Measurements from ENCODE around the gene PNPLA2.

Gene PNPLA2, protein sequence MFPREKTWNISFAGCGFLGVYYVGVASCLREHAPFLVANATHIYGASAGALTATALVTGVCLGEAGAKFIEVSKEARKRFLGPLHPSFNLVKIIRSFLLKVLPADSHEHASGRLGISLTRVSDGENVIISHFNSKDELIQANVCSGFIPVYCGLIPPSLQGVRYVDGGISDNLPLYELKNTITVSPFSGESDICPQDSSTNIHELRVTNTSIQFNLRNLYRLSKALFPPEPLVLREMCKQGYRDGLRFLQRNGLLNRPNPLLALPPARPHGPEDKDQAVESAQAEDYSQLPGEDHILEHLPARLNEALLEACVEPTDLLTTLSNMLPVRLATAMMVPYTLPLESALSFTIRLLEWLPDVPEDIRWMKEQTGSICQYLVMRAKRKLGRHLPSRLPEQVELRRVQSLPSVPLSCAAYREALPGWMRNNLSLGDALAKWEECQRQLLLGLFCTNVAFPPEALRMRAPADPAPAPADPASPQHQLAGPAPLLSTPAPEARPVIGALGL

DNA sequence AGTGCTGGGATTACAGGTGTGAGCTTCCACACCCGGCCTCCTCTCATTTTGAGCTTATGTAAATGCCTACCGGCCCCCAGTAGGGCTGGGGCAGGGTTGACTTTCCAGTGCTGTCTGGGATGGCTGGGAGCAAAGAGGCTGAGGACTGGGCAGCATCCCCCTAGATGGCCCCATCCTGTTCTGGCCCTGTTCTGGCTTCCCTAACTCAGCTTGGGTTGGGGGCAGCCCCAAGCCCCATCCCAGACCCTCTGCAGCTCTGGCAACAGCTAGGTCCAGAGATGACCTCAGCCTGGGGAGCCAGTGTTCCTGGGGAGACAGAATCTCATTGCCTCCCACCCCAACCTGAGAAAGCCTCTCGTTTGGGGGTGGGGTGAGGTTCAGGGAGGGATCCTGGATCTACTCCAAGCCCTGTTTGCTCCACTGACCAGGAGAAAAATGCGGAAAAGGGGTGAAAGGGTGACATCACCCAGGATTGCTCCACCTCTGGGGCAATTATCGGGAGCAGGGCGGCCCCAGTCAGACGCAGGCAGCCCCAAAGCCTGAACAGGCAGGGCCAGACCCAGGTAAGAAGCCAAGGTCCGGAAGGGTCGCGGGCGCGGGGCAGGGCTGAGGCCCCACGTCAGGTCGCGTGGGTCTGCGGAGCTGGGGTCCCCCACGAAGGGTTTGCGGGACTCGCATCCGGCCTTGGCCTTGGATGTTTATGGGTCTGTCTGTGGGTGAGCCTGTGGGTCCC lies at the start of gene PNPLA2:
Gene PNPLA2, plus strand, starts transcription at position 519 of the 733 bp plus-strand sequence. CDS start 805 bp downstream, outside the sequence.
- no peak for DNase-seq (ENCODE audit: low read depth in 2 of 2)

DNA sequence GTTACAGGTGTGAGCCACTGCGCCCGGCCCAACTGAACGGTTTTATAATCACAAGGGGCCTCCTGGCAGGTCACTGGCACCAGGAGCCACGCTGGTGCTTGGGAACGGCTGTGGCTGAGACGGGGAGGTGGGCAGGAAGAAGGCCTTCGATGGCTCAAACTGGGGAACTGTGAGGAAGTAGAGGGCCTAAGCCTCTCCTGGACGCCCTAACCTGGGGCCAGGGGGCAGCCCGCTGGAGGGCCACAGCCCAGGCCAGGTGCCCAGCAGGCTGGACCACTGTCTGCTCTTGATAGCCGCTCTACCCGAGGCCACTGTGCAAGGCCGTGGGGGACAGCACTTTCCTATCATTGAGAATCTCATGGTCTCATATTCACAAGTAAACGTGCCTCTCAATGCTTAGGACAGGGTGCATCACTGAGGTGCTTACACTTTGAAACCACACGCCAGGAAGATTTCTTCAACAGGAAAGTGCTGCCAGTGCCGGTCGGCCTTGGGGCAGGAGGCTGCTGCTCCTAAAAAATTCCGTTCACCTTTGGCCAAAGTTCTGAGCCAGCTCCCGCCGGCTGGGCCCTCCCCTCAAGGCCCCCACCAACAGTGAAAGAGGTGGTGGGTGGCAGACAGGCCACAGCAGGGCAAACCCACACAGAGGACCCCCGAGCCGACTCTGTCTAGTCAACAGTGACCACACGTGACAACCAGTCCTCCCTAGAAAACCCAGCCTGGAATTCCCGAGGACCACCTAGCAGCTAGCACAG lies 48.6 kb upstream of the PNPLA2 start:
- no peak for DNase-seq (ENCODE audit: low read depth in 2 of 2)

DNA sequence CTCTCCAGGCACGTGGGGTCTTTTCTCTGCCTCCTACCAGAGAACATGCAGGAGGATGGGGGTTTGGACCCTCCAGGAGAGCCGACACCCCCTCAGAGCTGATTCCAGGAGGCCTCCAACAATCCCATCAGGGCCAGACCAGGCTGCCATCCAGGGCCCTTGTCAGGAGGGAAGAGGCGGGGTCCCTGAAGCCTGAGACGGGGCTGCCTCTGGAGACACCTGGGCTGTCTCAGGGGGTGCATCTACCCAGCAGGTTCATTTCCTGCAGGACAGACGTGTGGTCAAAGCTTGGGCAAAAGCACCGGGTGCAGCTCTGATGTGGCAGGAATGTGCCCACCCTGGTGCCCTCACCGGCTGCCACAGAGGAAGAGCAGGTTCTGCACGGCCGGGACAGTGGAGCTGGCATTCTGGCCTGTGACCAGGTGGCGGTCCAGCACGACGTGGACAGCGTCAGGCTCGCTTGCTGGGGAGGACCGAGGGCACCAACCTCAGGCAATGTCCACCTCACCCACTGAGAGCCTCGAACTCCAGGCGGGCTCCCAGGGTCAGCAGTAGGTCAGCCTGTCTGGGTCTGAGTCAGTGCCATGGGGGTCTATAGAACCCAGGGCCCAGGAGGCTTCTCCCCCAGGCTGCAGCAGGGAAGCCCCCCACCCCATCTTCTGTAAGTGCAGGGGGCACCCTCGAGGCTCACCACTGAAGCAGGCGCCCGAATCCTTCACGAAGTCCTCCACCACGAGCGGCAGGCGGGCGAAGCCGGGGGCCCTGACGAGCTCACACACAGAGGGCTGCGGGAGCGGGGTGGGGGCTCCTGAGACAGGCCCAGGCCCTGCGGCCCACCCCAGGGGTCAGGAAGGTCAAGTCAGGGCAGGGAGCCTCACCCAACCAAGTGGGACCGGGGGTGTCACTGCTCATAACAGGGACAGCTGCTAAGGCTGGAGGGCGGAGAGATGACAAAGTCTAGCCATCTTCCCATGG lies 47.8 kb upstream of the PNPLA2 start:
- no peak for DNase-seq (ENCODE audit: low read depth in 2 of 2)

DNA sequence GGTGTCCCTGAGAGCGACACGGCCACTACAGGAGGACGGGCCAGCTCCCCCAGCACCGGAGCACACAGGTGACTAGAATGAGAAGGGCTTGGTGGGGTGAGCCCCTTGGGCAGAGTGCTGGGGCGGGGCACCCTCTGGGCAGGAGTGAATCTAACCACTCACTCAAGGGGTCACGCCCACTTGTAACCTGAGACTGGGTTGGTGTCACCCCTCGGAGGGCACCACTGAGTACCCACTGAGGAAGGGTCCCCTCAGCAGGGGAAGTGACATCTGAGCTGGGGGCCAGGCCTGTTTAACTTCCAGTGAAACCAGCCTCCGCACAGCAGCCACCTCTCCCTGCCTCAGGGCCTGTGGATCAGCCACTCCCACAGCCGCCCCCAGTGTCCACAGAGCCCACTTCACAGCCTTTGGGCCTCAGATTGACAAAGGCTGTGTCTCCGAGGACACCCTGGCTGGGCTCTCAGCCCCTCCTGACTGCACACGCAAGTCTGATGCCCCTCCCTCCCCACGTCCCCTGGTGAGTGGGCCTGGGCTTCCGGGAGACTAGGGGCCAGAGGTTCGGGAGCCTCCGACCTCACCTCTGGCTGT lies 47.0 kb upstream of the PNPLA2 start:
- no peak for DNase-seq (ENCODE audit: low read depth in 2 of 2)

DNA sequence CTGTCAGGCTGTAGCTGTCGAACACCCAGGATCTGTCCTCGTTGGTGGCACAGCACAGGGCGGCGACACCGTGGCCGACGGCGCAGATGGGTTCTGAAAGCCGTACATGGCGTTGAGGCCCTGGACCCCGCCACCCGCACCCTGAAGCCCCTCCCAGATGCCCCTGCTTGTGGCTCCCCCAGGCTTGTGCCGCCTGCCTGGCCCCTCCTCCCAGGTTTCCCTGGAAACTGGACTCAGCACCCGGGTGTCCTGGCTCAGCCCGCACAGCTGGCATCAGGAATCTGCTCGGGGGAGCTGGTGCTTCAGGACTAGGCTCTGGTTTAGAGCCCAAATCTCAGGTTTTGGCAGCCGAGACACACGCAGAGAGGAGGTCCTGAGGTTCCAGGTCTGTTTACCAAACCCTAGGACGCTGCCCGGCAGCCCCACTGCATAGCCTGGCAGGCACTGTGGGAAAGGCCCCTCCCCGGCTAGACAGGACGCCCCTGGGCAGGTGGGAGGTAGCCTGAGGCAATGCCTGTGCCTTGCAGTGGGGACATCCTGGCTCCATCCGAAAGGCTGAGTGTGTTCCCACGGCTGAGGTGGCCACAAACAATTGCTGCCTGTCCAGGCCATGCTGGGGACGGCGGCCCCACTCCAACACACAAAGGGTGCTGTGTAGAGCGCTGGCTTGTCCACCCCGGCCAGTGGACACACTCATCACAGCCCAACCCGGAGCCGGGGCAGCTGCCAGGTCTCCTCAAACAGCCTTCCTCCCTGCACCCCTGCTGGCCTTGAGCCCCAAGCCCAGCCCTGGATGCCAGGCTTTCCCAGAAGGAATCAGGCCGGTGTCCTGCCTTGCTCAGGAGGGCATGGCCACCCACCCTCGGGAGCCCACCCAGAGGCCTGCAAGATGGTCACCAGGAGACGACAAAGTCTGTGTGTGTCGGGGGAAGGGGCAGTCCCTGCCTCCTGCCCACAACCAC lies 46.0 kb upstream of the PNPLA2 start:
- no peak for DNase-seq (ENCODE audit: low read depth in 2 of 2)

DNA sequence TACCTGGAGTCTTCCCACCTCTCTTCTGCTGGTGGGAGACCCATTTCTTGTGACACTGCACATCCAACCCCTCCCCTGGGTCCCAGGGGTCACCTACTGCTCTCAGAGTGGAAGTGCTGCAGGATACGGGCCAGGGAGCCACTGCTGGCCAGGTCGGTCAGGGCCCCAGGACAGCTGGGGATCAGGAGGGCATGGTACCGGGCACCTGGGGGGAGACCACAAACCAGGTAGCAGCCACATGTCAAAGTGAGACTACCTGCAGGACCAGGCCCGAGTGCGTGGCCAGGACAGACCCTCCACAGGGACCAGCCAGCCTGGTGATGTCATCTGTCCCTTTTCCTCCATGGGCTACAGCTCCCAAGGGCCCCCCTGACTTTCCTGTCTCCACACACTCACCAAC lies 45.3 kb upstream of the PNPLA2 start:
- no peak for DNase-seq (ENCODE audit: low read depth in 2 of 2)

DNA sequence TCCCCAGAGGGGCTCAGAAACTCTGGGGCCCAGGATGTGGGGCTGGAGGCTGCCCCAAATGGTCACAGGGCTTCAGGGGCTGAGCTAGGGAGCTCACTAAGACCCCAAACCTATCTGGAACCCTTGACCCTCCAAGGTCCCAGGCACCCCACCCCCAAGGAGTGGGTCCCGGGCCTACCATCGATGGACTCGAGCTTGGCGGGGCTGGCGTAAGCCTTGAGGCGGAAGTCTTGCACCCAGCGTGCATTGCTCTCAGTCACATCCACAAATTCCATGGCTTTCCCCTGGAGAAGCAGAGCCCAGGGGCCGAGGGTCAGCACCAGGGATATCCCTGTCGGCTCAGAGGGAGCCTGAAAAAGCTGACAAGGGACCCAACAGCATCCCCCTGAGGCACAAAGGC lies 44.9 kb upstream of the PNPLA2 start:
- no peak for DNase-seq (ENCODE audit: low read depth in 2 of 2)

DNA sequence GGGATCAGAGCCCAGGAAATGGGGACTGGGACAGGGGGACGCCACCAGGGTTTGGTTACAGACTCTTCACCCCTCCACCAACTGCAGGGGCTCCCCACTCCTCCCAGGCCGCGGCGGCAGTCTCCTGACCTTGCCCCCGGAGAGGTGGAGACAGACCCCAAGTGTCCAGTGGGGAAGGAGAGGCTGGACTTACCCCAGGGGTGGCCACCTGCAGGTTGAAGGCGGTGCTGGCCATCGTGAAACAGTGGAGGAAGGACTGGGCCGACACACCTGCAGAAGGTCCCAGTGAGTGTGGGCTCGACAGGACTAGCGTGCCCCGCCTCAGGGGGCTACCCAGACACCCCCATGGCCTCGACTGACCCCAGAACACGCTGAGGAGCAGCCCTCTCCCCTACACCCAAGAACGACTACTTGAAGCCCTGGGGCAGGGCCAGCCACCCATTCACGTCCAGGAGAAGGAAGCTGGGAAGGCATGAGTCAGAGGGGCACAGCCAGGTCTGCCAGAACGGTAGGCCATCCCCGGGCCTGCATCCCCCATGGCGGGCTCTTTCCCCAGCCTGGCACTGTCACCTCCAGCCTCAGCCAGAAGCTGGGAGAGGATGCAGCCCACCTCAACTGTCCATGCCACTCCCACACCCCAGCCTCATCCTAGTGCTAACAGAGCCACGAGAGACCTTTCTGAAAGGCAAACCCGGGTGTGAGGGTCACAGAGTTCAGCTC lies 43.7 kb upstream of the PNPLA2 start:
- DNase-seq (ENCODE audit: low read depth in 2 of 2): no peak

DNA sequence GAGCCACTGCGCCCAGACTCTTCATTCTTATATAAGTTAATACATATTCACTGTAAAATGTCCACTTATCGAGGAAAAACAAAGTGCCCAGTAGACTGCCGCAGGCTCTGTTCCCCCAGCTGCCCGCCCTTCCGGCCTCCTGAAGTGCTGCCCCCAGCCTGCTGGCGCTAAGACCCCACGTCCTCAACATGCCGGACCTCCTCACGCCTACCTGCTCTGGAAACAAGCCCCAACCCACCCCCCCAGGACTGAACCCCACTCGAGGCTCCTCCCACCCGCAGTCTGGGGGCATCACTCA lies 42.5 kb upstream of the PNPLA2 start:
- no peak for DNase-seq (ENCODE audit: low read depth in 2 of 2)

DNA sequence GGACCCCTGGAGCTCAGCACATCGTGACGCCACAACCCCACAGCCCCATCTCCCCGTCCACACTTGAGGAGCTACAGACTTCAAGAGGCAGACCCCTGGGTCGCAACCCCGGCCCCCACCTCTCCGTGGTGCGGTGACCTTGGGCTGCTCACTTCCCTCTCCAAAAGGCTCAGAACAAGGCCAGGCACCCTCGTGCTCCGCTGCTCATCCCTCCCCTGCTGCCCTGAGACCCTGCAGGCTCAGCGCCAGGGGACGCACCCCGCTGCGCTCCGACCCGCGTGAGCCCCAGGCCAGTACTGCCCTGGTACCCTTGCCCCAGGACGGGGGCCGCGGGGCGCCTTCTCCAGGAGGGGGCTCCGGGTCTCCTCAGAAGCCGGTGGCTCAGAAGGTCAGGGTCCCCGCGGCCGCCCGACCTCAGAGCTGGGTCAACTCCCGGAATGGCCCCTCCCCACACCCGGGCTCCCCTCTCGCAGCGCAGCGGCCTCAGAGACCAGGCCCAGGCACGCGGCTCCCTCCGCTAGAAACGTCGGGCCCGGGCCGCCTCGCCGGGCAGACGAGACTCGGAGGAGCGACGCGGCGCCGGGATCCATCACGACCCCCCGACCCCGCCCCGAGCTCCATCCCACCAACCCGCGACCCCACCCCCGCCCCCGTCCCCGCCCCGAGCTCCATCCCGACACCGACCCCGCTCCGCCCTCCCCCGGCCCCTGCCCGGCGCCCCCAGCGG lies 42.0 kb upstream of the PNPLA2 start:
- peak in 1 of 2 donors; percentile 37 for DNase-seq (ENCODE audit: low read depth in 2 of 2)

DNA sequence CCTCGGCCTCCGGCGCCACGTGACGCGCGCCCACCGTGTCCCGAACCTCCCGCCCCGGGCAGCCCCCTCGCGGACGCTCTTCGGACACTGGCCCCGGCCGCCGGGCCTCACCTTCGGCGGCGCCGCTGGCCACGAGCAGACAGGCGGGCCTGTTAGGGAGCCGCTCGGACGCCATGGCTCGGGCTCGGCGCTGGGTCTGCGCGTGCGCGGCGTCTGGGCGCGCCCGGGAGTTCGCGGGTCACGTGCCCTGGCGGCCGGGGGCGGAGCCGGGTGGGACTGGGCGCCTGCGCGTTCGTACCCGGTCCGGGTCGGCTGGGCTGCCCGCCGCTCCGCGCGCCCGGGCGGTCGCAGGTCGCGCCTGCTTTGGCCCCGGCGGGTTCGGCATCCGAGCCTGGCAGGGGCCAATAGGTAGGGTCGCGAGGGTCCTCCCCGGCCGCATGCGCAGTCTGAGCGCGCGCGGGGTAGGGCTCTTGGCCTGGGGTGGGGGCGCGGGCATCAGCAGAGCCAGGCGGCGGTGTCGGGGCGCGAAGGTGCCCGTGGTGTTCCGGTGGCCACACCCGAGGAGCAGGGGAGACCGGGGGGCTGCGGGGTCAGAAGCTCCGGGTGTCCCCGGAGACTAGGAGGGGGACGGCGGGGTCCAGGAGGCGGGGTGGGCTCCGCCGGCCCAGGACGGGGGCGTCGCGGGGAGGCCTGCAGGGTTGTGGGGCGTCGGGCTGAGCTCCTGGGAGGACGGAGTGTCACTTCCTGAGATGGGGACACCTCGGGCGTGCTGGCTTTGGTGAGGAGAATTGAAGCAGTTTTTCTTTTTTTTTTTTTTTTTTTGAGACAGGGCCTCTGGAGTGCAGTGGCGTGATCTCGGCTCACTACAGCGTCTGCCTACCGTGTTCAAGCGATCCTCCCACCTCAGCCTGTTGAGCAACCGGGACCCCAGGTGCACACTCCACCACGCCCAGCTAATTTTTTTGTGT lies 41.1 kb upstream of the PNPLA2 start, which contains the start of gene GATD1:
Gene GATD1, minus strand, starts transcription at position 200 of the 968 bp plus-strand sequence. Its CDS starts 25 bp downstream, at position 175.
- DNase-seq (ENCODE audit: low read depth in 2 of 2): peak; percentile 90 to 97

DNA sequence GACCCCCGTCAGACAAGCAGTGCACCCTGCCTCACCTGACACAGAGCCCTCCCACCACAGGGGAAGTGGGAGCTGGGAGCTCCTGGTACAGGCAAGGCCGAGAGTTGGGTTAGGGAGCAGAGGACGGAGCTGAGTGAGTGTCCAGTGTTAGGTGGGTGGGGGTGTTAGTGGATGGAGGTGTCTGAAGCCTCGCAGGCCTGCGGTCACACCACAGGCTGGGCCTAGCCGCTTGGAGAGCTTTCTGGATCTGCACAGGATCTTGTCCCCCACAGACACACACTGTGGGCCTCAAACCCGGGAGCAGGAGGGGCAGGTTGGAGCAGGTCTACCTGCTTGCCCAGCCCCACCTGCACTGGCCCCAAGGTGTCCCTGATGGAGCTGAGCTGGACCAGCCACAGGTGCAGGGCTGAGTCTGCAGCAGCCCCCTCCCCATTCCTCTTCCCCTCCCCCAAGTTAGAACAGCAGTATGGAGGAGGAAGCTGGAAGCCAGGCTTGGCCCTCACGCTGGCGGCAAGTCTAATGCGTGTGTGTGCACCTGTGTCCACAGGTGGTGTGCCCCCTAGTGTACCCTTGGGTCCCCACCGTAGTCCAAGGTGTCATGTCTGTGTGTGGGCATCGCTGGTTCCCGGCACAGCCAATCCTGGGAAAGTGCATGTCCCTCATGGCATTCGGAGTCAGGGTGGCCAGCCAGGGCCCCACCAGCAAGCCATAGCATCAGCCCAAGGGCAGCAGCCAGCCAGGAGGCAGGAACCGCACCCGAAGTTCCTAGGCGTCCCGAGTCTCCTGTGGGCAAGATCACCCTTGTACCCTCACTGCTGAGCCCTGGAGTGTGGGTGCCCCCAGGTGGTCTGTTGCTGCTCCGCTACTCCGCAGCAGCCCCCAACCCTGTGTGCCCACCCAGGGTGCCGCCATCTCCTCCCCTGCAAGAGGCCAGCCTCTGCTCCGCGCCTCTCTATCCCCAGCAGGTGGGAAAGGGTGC lies 39.4 kb upstream of the PNPLA2 start:
- no peak for DNase-seq (ENCODE audit: low read depth in 2 of 2)

DNA sequence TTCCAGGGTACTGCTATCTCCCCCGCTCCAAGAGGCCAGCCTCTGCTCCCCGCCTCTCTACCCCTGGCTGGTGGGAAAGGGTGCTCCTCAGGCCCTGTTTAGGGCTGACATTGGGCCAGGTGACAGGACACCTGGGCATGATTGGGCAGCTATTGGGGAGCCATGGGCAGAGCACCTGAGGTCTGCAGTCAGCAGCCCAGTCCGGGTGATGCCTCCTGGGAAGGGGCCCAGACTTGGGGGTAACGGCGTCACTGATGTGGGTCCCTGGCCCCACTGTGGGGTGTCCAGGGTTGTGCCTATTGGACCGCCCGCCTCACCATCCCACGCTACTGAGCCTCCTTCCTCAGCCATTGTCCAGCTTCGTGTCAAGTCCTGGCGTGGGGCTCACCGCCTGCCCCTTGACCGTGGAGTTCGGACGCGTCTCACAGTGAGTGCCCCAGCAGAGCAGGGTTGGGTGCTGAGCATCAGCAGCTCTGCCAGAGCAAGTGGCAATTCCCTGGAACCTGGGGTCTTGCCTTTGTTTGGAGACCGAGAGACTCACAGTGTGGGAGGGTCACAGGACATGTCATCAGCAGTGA lies 38.7 kb upstream of the PNPLA2 start:
- DNase-seq (ENCODE audit: low read depth in 2 of 2): no peak

DNA sequence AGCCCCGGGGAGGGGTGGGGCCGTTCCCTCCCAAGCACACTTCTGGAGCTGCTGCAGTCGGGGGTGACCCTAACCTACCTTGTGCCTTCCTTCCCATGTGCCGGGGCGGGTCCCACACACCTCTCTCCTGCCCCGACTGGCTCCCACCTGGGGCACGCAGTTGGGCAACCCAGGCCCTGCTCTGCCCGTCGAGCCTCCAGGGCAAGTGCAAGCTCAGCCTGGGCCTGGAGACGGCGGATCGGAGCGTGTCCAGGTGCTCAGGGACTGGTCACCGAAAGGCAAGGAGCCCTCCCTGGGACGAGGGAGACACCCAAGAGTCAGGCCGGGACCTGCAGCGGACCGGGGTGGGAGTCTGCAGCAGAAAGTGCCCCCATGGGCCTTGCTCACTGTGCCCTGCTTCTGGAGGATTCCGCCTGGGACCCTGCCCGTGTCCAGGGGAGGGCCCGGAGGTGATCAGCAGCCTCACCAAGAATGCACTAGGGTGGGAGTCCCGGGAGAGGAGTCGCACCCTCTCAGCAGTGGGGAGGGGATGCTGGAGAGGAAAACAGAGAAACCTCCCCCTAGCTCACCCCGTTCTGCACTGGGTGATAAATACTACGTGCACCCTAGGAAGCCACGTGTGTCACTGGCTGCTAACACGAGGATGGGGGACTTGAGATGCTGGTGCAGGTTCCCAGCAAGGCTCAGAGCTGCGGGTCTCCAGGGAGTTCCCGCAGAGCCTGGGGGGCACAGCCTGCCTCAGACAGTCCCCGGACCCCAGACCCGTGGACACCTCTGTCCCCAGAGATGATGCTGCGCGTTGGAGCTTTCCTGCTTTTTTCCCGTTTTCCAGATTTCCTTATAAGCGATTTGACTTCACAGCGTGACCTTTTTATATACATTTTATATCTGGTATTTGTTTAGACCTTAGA lies 36.2 kb upstream of the PNPLA2 start:
- no peak for DNase-seq (ENCODE audit: low read depth in 2 of 2)

Data from stimulated activated CD4-positive, alpha-beta T cell treated with anti-CD3 and anti-CD28 coated beads, Interleukin-1b, Interleukin-23, amount 100 ng/mL, for 4 hours (primary cell).